ENCODE data around the gene SLC2A10. TPM values are rescaled to one million over a fixed set of nuclear protein-coding genes. Genes with fewer than 3 reads are reported as not detected.

Gene SLC2A10
- total RNA-seq, 1 donor from 2014 or later = 5.4 TPM

GRCh38 chr20:46765506-46766120 is 56.2 kb downstream of the SLC2A10 start:
- no peak for DNase-seq (ENCODE audit: low read depth in 2 of 2)

- DNase-seq (ENCODE audit: low read depth in 2 of 2) = peak; percentile 11 to 46
These were observed 57.8 kb downstream of the SLC2A10 start for GRCh38 chr20:46767127-46767761.

- DNase-seq (ENCODE audit: low read depth in 2 of 2) = no peak
These were observed 61.1 kb downstream of the SLC2A10 start for GRCh38 chr20:46770330-46771194.

- no peak for DNase-seq (ENCODE audit: low read depth in 2 of 2)
These were observed 61.7 kb downstream of the SLC2A10 start for GRCh38 chr20:46771195-46771588.

- no peak for DNase-seq (ENCODE audit: low read depth in 2 of 2)
These were observed 63.5 kb downstream of the SLC2A10 start for GRCh38 chr20:46772901-46773300.

GRCh38 chr20:46773680-46774079 is 64.2 kb downstream of the SLC2A10 start:
- no peak for DNase-seq (ENCODE audit: low read depth in 2 of 2)

GRCh38 chr20:46774236-46774635 is 64.8 kb downstream of the SLC2A10 start:
- DNase-seq (ENCODE audit: low read depth in 2 of 2) = no peak

- DNase-seq (ENCODE audit: low read depth in 2 of 2) = no peak
These were observed 65.6 kb downstream of the SLC2A10 start for GRCh38 chr20:46774943-46775560.

- no peak for DNase-seq (ENCODE audit: low read depth in 2 of 2)
These were observed 66.4 kb downstream of the SLC2A10 start for GRCh38 chr20:46775806-46776205.

- no peak for DNase-seq (ENCODE audit: low read depth in 2 of 2)
These were observed 67.9 kb downstream of the SLC2A10 start for GRCh38 chr20:46777331-46777730.

GRCh38 chr20:46779831-46780230 is 70.4 kb downstream of the SLC2A10 start:
- no peak for DNase-seq (ENCODE audit: low read depth in 2 of 2)

- DNase-seq (ENCODE audit: low read depth in 2 of 2) = no peak
These were observed 75.1 kb downstream of the SLC2A10 start for GRCh38 chr20:46784436-46785127.

Other genes with a start within 250 kb of the SLC2A10 start
- gene ZNF334, start 196.1 kb upstream of the SLC2A10 start, total RNA-seq = 0.13 and 0.76 TPM in 2 replicates
- not detected in 2 replicates for gene OCSTAMP, start 159.0 kb upstream of the SLC2A10 start, total RNA-seq
- under 0.01 and 0.13 TPM in 2 replicates for gene SLC13A3, start 58.2 kb upstream of the SLC2A10 start, total RNA-seq
- 8.5 and 10.6 TPM in 2 replicates for gene TP53RK, start 20.2 kb upstream of the SLC2A10 start, total RNA-seq
- gene EYA2, start 185.2 kb downstream of the SLC2A10 start, total RNA-seq = not detected in 2 replicates

Data from dermis microvascular lymphatic vessel endothelial cell (primary cell).